WI38 (cell line): ENCODE data around the gene PIGV.
A peak's percentile ranks its signal among the peaks of the same experiment; 100 is the strongest.

Experiments used
- H3K4me3 ChIP-seq: 2 replicates; pipeline ENCODE4 v1.5.1; 2011; ENCODE audit warnings: low read depth, mild to moderate bottlenecking, control low read depth, low read length
- TF ChIP-seq, protein P1 (sequence below): IDR thresholded peaks from 2 replicates; pipeline ENCODE4 v1.5.1; 2012; ENCODE audit warnings: low read depth, mild to moderate bottlenecking, control low read depth, low read length

Gene PIGV

GRCh38 chr1:26814893-26815292 lies 27.1 kb downstream of the PIGV start:
- TF ChIP-seq, protein P1, sequence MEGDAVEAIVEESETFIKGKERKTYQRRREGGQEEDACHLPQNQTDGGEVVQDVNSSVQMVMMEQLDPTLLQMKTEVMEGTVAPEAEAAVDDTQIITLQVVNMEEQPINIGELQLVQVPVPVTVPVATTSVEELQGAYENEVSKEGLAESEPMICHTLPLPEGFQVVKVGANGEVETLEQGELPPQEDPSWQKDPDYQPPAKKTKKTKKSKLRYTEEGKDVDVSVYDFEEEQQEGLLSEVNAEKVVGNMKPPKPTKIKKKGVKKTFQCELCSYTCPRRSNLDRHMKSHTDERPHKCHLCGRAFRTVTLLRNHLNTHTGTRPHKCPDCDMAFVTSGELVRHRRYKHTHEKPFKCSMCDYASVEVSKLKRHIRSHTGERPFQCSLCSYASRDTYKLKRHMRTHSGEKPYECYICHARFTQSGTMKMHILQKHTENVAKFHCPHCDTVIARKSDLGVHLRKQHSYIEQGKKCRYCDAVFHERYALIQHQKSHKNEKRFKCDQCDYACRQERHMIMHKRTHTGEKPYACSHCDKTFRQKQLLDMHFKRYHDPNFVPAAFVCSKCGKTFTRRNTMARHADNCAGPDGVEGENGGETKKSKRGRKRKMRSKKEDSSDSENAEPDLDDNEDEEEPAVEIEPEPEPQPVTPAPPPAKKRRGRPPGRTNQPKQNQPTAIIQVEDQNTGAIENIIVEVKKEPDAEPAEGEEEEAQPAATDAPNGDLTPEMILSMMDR: no peak
- no peak overlapping the region for H3K4me3 ChIP-seq

DNA sequence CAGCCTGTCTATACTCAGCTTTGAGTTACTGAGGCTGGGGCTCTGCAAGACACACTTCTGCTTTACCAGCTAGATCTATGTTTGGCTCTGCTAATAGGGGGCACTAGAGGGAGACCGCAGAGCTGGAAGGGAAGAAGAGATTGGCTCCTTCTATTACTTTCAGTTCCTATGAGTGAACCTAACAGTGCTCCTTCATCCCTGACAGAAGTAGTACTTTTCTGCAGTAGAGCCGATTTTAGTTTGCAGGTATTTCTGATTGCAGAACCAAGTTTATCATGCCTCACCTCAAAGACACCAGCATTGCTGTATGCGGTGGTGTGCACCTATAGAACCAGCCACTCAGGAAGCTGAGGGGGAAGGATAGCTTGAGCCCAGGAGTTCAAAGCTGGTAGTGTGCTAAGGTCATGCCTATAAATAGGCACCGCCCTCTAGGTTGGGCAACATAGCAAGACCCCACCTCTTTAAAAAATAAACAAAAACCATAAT lies 33.1 kb downstream of the PIGV start:
- TF ChIP-seq, protein P1: 0 out of 2 replicates have a peak, but pooled peaks have one; percentile 4
- H3K4me3 ChIP-seq: no peak overlapping the region

- H3K4me3 ChIP-seq: no peak overlapping the region
- TF ChIP-seq, protein P1: no peak
Observed at GRCh38 chr1:26822737-26823395, 35.1 kb downstream of the PIGV start.

DNA sequence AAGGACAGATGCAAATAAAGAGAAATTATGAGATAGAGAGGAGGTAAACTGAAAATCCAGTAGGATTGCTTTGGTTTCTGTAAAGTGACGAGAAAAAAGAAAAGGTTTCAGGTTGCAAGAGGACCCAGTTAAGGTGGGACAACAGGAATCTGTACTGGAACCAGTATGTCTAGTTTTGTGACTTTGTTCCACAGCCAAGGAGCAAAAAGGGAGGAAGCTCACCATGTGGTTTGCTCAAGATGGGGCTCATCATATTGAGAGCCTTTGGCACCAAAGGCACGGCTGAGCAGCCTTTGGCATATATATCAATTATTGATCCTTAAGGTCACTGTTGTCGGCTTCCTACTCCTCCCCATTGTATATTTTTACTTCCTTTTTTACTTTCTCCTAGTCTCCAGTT lies 37.0 kb downstream of the PIGV start:
- no peak overlapping the region for H3K4me3 ChIP-seq
- TF ChIP-seq, protein P1: no peak

- H3K4me3 ChIP-seq: peak within 1 kb of the TSS; percentile 72
- TF ChIP-seq, protein P1: peak; percentile 30; the same call in 1 of the 2 replicates
Observed at GRCh38 chr1:26826261-26827105, 38.7 kb downstream of the PIGV start, which contains the start of gene ZDHHC18. Gene ZDHHC18, plus strand, starts transcription at chr1:26826688. Its CDS starts 117 bp downstream, at chr1:26826805.

- H3K4me3 ChIP-seq: peak overlapping the region; percentile 72
- TF ChIP-seq, protein P1: no peak
Observed at GRCh38 chr1:26827106-26827604, 39.4 kb downstream of the PIGV start.

DNA sequence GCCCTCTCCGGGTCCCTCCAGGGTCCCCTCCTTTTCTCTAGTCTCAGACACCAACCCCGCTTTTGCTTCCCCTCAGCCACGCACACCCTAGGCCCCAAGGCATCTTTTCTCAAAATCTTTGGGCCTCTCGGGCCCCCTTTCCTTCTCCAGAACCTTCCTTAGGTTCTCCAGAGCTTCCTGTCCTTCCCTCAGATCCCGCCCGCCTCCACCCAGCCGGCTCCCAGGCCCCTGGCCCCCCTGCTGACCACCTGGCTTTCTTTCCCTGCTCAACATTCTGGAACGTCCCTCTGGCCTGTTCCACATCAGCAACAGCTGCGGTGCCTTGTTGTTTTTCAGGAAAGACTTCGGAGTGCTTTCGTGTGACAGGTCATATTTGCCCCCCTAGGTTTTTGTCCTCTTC lies 39.9 kb downstream of the PIGV start:
- peak overlapping the region; percentile 72 for H3K4me3 ChIP-seq
- TF ChIP-seq, protein P1: no peak
